SK-N-SH treated with all-trans-retinoic acid at 6 μM for 48 hours (cell line): ENCODE measurements around the gene RBMS1.
A peak's percentile ranks its signal among the peaks of the same experiment; 100 is the strongest.

ENCODE experiments used
- ATAC-seq: fragments of 200-7000 bp; cut with Tn5 transposase; 3 replicates; pipeline ENCODE4 v1.9.1; 2020; ENCODE audit warnings: mild to moderate bottlenecking, moderate library complexity
- CSDC2 ChIP-seq: fragments of 250-450 bp; sonication (Bioruptor Pico); IDR thresholded peaks from 2 replicates; pipeline ENCODE4 v1.5.0; 2020; ENCODE audit warnings: mild to moderate bottlenecking, moderate library complexity
- ESRRG ChIP-seq: fragments of 250-450 bp; sonication (Bioruptor Pico); IDR thresholded peaks from 2 replicates; pipeline ENCODE4 v1.6.1; 2021; ENCODE audit warnings: mild to moderate bottlenecking
- GLIS3 ChIP-seq: fragments of 250-450 bp; sonication (Bioruptor Pico); IDR thresholded peaks from 2 replicates; pipeline ENCODE4 v1.5.0; 2020; ENCODE audit warnings: mild to moderate bottlenecking, moderate library complexity
- ISL1 ChIP-seq: fragments of 250-450 bp; sonication (Bioruptor Pico); IDR thresholded peaks from 2 replicates; pipeline ENCODE4 v2.1.2; 2022; ENCODE audit warnings: mild to moderate bottlenecking, moderate library complexity
- OSR1 ChIP-seq: fragments of 250-450 bp; sonication (Bioruptor Pico); IDR thresholded peaks from 2 replicates; pipeline ENCODE4 v1.8.0; 2022; ENCODE audit warnings: moderate library complexity, mild to moderate bottlenecking, inconsistent platforms
- POU6F1 ChIP-seq: fragments of 250-450 bp; sonication (Bioruptor Pico); IDR thresholded peaks from 2 replicates; pipeline ENCODE4 v1.8.0; 2021; ENCODE audit warnings: low read depth, mild to moderate bottlenecking, moderate library complexity, borderline replicate concordance
- SNAI2 ChIP-seq: fragments of 250-450 bp; sonication (Bioruptor Pico); IDR thresholded peaks from 2 replicates; pipeline ENCODE4 v1.5.0; 2020; ENCODE audit warnings: mild to moderate bottlenecking, moderate library complexity
- TOX ChIP-seq: fragments of 250-450 bp; sonication (Bioruptor Pico); IDR thresholded peaks from 2 replicates; pipeline ENCODE4 v1.8.0; 2021; ENCODE audit warnings: mild to moderate bottlenecking, moderate library complexity, borderline replicate concordance
- ZC3H10 ChIP-seq: fragments of 250-450 bp; sonication (Bioruptor Pico); IDR thresholded peaks from 2 replicates; pipeline ENCODE4 v1.5.1; 2021; ENCODE audit warnings: mild to moderate bottlenecking, moderate library complexity
- ZFP30 ChIP-seq: fragments of 450-650 bp; formaldehyde crosslinking; IDR thresholded peaks from 2 replicates; pipeline ENCODE4 v1.5.0; 2022; ENCODE audit warnings: mild to moderate bottlenecking, moderate library complexity
- ZNF70 ChIP-seq: fragments of 450-650 bp; formaldehyde crosslinking; IDR thresholded peaks from 2 replicates; pipeline ENCODE4 v1.5.0; 2020; ENCODE audit warnings: mild to moderate bottlenecking, moderate library complexity
- TF ChIP-seq, protein P1 (sequence below): fragments of 250-450 bp; sonication (Bioruptor Pico); IDR thresholded peaks from 2 replicates; pipeline ENCODE4 v1.5.1; 2020; ENCODE audit warnings: low read depth, mild to moderate bottlenecking, moderate library complexity
- TF ChIP-seq, protein P2 (sequence below): fragments of 250-450 bp; sonication (Bioruptor Pico); IDR thresholded peaks from 2 replicates; pipeline ENCODE4 v1.5.0; 2020; ENCODE audit warnings: mild to moderate bottlenecking, moderate library complexity
- TF ChIP-seq, protein P3 (sequence below): fragments of 250-450 bp; sonication (Bioruptor Pico); IDR thresholded peaks from 2 replicates; pipeline ENCODE4 v1.5.1; 2021; ENCODE audit warnings: mild to moderate bottlenecking, moderate library complexity
- TF ChIP-seq, protein P4 (sequence below): fragments of 250-450 bp; sonication (Bioruptor Pico); IDR thresholded peaks from 2 replicates; pipeline ENCODE4 v1.8.0; 2020; ENCODE audit warnings: mild to moderate bottlenecking, moderate library complexity, borderline replicate concordance

The RBMS1 gene

GRCh38 chr2:160229591-160229990 lies 264.0 kb downstream of the RBMS1 start:
- peak; percentile 25; the same call in 2 of the 3 replicates for ATAC-seq
- TF ChIP-seq ZNF70 (CRISPR knock-in tag) (no peak), CSDC2 (CRISPR knock-in tag) (no peak), SNAI2 (CRISPR knock-in tag) (no peak), ZC3H10 (CRISPR knock-in tag) (no peak), ESRRG (CRISPR knock-in tag) (no peak), ISL1 (peak; percentile 85)
- TF ChIP-seq, protein P1, sequence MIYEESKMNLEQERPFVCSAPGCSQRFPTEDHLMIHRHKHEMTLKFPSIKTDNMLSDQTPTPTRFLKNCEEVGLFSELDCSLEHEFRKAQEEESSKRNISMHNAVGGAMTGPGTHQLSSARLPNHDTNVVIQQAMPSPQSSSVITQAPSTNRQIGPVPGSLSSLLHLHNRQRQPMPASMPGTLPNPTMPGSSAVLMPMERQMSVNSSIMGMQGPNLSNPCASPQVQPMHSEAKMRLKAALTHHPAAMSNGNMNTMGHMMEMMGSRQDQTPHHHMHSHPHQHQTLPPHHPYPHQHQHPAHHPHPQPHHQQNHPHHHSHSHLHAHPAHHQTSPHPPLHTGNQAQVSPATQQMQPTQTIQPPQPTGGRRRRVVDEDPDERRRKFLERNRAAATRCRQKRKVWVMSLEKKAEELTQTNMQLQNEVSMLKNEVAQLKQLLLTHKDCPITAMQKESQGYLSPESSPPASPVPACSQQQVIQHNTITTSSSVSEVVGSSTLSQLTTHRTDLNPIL (CRISPR knock-in tag) = peak; percentile 37; the same call in 1 of the 2 replicates

DNA sequence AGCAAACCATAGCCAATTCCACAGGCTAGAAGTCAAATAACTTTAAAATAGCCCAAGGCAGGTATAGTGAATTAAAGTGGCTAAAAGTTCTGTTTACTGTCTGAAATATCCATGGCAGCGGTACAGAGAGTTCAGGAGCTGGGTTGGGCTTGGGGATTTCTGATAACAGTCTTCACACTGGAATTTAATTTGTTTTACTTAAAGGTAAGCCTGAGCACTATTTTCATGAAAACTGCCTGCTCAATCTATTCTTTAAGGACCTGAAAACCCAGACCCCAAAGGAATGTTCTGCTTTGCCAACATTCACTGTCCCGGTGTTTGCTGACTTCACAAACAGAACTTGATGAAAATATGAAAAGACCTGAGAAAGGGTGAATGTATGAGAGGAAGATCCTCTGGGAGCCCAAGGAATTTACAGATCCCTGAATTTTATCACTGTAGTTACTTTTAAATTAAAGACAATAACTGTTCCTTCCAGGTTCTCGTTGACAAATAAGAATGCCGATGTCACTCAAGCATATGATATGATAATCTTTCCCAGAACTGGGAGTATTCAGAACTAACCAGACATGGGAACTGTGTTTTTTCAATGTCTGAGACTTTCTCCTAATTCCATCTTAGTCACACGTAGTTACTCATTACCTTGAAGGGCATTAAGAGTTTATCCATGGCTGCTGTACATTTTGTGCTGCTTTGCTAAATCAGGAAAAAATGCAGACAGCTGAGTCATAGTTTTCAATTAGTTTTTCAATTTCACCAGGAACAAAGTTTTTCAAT lies 265.3 kb downstream of the RBMS1 start:
- peak; percentile 65 for ATAC-seq

DNA sequence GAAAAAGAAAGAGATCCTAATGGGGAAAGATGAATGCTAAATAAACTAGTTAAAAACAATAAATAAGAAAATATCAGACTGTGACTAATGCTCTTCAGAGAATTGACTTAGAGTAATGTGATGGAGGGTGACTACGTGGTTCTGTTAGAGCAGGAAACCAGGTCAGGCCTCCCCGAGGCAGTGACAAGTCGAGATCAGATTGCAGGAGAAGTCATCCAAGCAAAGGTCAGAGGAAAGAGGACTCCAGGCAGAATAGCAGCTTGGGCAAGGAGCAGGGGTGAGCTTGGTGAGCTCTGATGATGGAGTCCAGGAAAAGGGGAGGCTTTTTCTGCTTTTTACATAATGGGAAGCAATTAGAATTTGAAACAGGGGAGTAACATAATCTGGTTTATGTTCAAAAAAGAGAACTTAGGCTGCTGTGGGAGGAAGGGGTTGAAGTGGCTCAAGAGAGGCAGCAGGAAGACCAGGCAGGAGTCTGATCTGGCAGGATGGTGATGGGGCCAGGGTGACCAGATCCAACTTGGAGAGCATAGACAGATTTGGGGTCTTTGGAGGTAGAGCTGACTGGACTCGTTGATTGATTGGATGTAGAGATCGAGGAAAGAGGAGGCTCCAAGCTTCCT lies 266.2 kb downstream of the RBMS1 start:
- no peak for ATAC-seq
- 0 out of 2 replicates have a peak, but pooled peaks have one; percentile 24 for TF ChIP-seq CSDC2 (CRISPR knock-in tag)
- TF ChIP-seq, protein P2, sequence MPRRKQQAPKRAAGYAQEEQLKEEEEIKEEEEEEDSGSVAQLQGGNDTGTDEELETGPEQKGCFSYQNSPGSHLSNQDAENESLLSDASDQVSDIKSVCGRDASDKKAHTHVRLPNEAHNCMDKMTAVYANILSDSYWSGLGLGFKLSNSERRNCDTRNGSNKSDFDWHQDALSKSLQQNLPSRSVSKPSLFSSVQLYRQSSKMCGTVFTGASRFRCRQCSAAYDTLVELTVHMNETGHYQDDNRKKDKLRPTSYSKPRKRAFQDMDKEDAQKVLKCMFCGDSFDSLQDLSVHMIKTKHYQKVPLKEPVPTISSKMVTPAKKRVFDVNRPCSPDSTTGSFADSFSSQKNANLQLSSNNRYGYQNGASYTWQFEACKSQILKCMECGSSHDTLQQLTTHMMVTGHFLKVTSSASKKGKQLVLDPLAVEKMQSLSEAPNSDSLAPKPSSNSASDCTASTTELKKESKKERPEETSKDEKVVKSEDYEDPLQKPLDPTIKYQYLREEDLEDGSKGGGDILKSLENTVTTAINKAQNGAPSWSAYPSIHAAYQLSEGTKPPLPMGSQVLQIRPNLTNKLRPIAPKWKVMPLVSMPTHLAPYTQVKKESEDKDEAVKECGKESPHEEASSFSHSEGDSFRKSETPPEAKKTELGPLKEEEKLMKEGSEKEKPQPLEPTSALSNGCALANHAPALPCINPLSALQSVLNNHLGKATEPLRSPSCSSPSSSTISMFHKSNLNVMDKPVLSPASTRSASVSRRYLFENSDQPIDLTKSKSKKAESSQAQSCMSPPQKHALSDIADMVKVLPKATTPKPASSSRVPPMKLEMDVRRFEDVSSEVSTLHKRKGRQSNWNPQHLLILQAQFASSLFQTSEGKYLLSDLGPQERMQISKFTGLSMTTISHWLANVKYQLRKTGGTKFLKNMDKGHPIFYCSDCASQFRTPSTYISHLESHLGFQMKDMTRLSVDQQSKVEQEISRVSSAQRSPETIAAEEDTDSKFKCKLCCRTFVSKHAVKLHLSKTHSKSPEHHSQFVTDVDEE (CRISPR knock-in tag) = no peak

More for the DNA sequence above, 265.3 kb downstream of the RBMS1 start:
- TF ChIP-seq POU6F1 (peak; percentile 37; the same call in 1 of the 2 replicates), ISL1 (peak; percentile 88), ZC3H10 (CRISPR knock-in tag) (peak; percentile 94), ZFP30 (CRISPR knock-in tag) (no peak), GLIS3 (CRISPR knock-in tag) (no peak), TOX (CRISPR knock-in tag) (peak; percentile 83)
- TF ChIP-seq, protein P3, sequence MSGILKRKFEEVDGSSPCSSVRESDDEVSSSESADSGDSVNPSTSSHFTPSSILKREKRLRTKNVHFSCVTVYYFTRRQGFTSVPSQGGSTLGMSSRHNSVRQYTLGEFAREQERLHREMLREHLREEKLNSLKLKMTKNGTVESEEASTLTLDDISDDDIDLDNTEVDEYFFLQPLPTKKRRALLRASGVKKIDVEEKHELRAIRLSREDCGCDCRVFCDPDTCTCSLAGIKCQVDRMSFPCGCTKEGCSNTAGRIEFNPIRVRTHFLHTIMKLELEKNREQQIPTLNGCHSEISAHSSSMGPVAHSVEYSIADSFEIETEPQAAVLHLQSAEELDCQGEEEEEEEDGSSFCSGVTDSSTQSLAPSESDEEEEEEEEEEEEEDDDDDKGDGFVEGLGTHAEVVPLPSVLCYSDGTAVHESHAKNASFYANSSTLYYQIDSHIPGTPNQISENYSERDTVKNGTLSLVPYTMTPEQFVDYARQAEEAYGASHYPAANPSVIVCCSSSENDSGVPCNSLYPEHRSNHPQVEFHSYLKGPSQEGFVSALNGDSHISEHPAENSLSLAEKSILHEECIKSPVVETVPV (CRISPR knock-in tag) = peak; percentile 66; the same call in 1 of the 2 replicates
- TF ChIP-seq, protein P4, sequence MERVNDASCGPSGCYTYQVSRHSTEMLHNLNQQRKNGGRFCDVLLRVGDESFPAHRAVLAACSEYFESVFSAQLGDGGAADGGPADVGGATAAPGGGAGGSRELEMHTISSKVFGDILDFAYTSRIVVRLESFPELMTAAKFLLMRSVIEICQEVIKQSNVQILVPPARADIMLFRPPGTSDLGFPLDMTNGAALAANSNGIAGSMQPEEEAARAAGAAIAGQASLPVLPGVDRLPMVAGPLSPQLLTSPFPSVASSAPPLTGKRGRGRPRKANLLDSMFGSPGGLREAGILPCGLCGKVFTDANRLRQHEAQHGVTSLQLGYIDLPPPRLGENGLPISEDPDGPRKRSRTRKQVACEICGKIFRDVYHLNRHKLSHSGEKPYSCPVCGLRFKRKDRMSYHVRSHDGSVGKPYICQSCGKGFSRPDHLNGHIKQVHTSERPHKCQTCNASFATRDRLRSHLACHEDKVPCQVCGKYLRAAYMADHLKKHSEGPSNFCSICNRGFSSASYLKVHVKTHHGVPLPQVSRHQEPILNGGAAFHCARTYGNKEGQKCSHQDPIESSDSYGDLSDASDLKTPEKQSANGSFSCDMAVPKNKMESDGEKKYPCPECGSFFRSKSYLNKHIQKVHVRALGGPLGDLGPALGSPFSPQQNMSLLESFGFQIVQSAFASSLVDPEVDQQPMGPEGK (CRISPR knock-in tag) = 0 out of 2 replicates have a peak, but pooled peaks have one; percentile 46

DNA sequence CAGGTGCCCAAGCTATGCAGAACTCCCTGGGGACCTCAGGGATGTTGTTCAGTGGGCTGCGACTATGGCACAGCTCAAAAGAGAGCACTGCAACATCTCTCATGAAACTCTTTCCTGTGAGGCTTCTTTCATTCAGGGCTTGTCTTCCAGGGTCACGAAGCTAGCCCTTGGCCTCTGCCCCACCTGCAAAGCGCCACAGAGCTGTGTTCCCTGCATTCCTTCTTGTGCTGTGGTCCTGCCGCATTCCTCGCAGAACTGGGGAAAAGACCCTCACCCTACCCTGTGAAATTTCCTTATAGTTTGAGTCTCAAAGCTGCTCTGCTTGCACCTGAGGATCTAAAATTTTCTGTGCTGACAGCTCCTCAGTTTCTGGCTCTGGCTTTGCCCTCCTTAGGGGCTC lies 267.2 kb downstream of the RBMS1 start:
- no peak for ATAC-seq
- TF ChIP-seq OSR1 (CRISPR knock-in tag) = no peak
- TF ChIP-seq, protein P3 (CRISPR knock-in tag) = no peak
